Activated B cell treated with CpG ODN at 0.5 μM for 24 hours (primary cell): ENCODE results near the gene LPP. TPM values are rescaled to one million over a fixed set of nuclear protein-coding genes. Genes with fewer than 3 reads are reported as not detected.
A peak's percentile ranks its signal among the peaks of the same experiment; 100 is the strongest.

ENCODE experiments used
- ATAC-seq: fragments of 200-7000 bp; cut with Tn5 transposase; one replicate; pipeline ENCODE4 v1.10.0; 2021; ENCODE audit warnings: low read depth, mild to moderate bottlenecking, moderate library complexity
- CTCF ChIA-PET: fragments of 350-600 bp; sonication (Branson Sonifier 250); formaldehyde crosslinking; loops from one replicate; lab custom pipeline; 2021; ENCODE audit warnings: antibody characterized with exemption; lab: Charles Lee
- POLR2A ChIA-PET: fragments of 350-600 bp; sonication (Branson Sonifier 250); formaldehyde crosslinking; loops from one replicate; lab custom pipeline; 2021; ENCODE audit warnings: antibody characterized with exemption; lab: Charles Lee
- DNase-seq: peaks from one replicate; pipeline ENCODE4 v3.0.0; 2022
- H3K27ac Mint-ChIP-seq: one replicate; pipeline ENCODE4 v1.8.0; 2020; ENCODE audit warnings: mixed read lengths
- H3K27me3 Mint-ChIP-seq: one replicate; pipeline ENCODE4 v1.8.0; 2021; ENCODE audit warnings: mixed read lengths
- H3K36me3 Mint-ChIP-seq: one replicate; pipeline ENCODE4 v1.8.0; 2021; ENCODE audit warnings: low read depth, mixed read lengths
- H3K4me1 Mint-ChIP-seq: one replicate; pipeline ENCODE4 v1.8.0; 2021; ENCODE audit warnings: mixed read lengths
- H3K4me3 Mint-ChIP-seq: one replicate; pipeline ENCODE4 v1.8.0; 2020; ENCODE audit warnings: mild to moderate bottlenecking, mixed read lengths
- H3K9me3 Mint-ChIP-seq: one replicate; pipeline ENCODE4 v1.8.0; 2020; ENCODE audit warnings: mixed read lengths
- intact Hi-C: fragments of 100-400 bp; cut with micrococcal nuclease; formaldehyde crosslinking; loops from one replicate; pipeline ENCODE4 v1.15.1; 2024
- total RNA-seq: library from RNA; stranded (reverse); gene quantifications from 2 replicates; pipeline ENCODE4 v1.2.3, GENCODE V29; 2022
- TF ChIP-seq, protein P1 (sequence below): fragments of 200-600 bp; IDR thresholded peaks from one replicate; pipeline ENCODE4 v1.8.0; 2022; ENCODE audit warnings: antibody characterized with exemption, mild to moderate bottlenecking

The LPP gene
- total RNA-seq, 1 donor from 2014 or later, result 60.1 TPM

- Mint-ChIP-seq H3K4me1 (peaks cover 22% of the 10 kb centered on the region), H3K36me3 (peaks cover 15% of the 10 kb centered on the region), H3K27ac (no peak overlapping the region), H3K4me3 (no peak overlapping the region), H3K27me3 (no peaks in the 10 kb centered on the region), H3K9me3 (no peaks in the 10 kb centered on the region)
- intact Hi-C loops, result no loop called here
- DNase-seq, result no peak
- ChIA-PET POLR2A (interaction anchor here (0.6 kb wide), 1 partner anchor 58 kb away, joined by 7 read pairs; no protein-coding TSS in a partner anchor), CTCF (interaction anchor here (1.3 to 1.5 kb wide), 2 partner anchors 461 to 746 kb away, joined by 3 to 4 read pairs; no protein-coding TSS in a partner anchor)
- TF ChIP-seq, protein P1, sequence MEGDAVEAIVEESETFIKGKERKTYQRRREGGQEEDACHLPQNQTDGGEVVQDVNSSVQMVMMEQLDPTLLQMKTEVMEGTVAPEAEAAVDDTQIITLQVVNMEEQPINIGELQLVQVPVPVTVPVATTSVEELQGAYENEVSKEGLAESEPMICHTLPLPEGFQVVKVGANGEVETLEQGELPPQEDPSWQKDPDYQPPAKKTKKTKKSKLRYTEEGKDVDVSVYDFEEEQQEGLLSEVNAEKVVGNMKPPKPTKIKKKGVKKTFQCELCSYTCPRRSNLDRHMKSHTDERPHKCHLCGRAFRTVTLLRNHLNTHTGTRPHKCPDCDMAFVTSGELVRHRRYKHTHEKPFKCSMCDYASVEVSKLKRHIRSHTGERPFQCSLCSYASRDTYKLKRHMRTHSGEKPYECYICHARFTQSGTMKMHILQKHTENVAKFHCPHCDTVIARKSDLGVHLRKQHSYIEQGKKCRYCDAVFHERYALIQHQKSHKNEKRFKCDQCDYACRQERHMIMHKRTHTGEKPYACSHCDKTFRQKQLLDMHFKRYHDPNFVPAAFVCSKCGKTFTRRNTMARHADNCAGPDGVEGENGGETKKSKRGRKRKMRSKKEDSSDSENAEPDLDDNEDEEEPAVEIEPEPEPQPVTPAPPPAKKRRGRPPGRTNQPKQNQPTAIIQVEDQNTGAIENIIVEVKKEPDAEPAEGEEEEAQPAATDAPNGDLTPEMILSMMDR, result no peak
- ATAC-seq, result no peak
Measured at GRCh38 chr3:188208516-188208981, 54.6 kb downstream of the LPP start.

DNA sequence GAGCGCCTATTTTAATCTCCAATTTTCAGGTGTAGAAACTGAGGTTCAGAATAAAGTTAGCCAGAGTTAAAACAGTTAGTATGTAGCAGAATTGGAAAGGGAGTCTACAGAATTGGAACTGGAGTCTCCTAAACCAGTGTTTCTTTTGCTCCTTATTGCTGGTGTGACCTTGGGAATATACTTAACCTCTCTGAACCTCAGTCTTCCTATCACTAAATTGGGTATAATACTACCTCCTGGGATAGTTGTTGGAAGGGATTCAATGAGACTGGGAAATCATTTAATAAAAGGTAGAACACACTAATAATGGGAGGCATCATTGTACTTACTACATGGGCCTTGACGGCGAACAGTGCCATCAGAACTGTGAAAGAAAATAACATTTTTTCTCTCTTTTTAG, 55.1 kb downstream of the LPP start:
- TF ChIP-seq, protein P1, result no peak
- no peak for DNase-seq
- H3K4me3 Mint-ChIP-seq, result no peak overlapping the region
- H3K9me3 Mint-ChIP-seq, result no peaks in the 10 kb centered on the region
- H3K4me1 Mint-ChIP-seq, result peaks cover 27% of the 10 kb centered on the region
- no peak overlapping the region for H3K27ac Mint-ChIP-seq
- no peaks in the 10 kb centered on the region for H3K27me3 Mint-ChIP-seq
- intact Hi-C loops, result no loop called here
- ChIA-PET CTCF (interaction anchor here (0.7 to 1.5 kb wide), 3 partner anchors 461 to 746 kb away, joined by 3 to 4 read pairs (median 3); partner anchors contain the start of gene BCL6), POLR2A (no interaction called here)
- ATAC-seq, result no peak
- H3K36me3 Mint-ChIP-seq, result peaks cover 16% of the 10 kb centered on the region

GRCh38 chr3:188209740-188210139, 55.8 kb downstream of the LPP start:
- H3K36me3 Mint-ChIP-seq, result peaks cover 16% of the 10 kb centered on the region
- ChIA-PET CTCF (interaction anchor here (0.7 kb wide), 1 partner anchor 464 kb away, joined by 3 read pairs; the partner anchor contains the start of gene BCL6), POLR2A (interaction anchor here (1.7 kb wide), 1 partner anchor 75 kb away, joined by 3 read pairs; no protein-coding TSS in a partner anchor)
- intact Hi-C loops, result loop anchor here (5.0 to 10.0 kb wide), 2 partner anchors 78 to 745 kb away; no protein-coding TSS in a partner anchor
- ATAC-seq (no peak), DNase-seq (no peak)
- H3K4me3 Mint-ChIP-seq, result no peak overlapping the region
- H3K27ac Mint-ChIP-seq, result no peak overlapping the region
- peaks cover 34% of the 10 kb centered on the region for H3K4me1 Mint-ChIP-seq
- TF ChIP-seq, protein P1, result no peak
- H3K27me3 Mint-ChIP-seq, result no peaks in the 10 kb centered on the region
- H3K9me3 Mint-ChIP-seq, result no peaks in the 10 kb centered on the region

- Mint-ChIP-seq H3K9me3 (no peaks in the 10 kb centered on the region), H3K4me1 (peaks cover 40% of the 10 kb centered on the region), H3K27me3 (no peaks in the 10 kb centered on the region), H3K27ac (peak overlapping the region; percentile 24), H3K36me3 (peaks cover 13% of the 10 kb centered on the region), H3K4me3 (no peak overlapping the region)
- DNase-seq, result no peak
- POLR2A ChIA-PET, result interaction anchor here (1.7 kb wide), 1 partner anchor 73 kb away, joined by 3 read pairs; no protein-coding TSS in a partner anchor
- CTCF ChIA-PET, result interaction anchor here (1.7 kb wide), 1 partner anchor 148 kb away, joined by 3 read pairs; no protein-coding TSS in a partner anchor
- intact Hi-C loops, result loop anchor here (5.0 to 10.0 kb wide), 2 partner anchors 76 to 743 kb away; no protein-coding TSS in a partner anchor
- TF ChIP-seq, protein P1, result no peak
- ATAC-seq, result no peak
Measured at GRCh38 chr3:188211476-188211875, 57.5 kb downstream of the LPP start.

DNA sequence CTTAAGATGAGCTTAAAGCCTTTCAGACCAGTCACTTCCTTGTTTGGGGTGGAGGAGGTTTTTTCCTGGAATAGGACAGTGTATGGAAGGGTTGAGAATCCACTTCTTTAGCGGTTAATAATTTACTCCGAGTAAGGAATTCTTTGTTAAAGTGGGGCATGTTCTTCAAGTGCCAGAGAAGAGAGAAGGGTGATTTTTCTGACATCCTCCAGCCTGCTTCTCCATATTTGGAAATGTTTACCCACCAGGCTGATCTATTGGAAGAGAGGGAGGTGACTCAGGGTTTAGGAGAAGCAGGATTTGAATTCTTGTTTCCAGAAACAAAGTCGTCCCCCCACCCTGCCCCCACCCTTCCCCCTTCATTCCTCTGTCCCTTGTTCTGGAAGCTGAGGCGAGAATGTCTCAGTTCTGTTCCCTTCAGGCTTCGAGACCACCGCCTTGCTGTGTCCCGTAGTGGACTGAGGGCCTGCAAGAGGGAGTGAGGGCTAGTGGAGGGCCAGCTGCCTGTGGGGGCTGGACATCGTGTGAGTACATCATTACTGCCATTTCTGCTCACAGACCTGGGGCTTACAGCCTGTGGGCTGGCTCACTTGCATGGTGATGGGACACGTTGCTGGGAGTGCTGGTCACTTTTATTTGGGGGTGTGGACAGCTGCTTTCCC, 58.5 kb downstream of the LPP start:
- CTCF ChIA-PET, result interaction anchor here (1.2 to 1.7 kb wide), 2 partner anchors 147 to 743 kb away, joined by 3 to 5 read pairs; no protein-coding TSS in a partner anchor

More for the DNA sequence above, 58.5 kb downstream of the LPP start:
- Mint-ChIP-seq H3K36me3 (peaks cover 13% of the 10 kb centered on the region), H3K27ac (peak overlapping the region; percentile 88), H3K4me1 (peaks cover 43% of the 10 kb centered on the region), H3K27me3 (no peaks in the 10 kb centered on the region), H3K9me3 (no peaks in the 10 kb centered on the region), H3K4me3 (no peak overlapping the region)
- ATAC-seq (no peak), DNase-seq (no peak)
- POLR2A ChIA-PET, result no interaction called here
- TF ChIP-seq, protein P1, result no peak
- intact Hi-C loops, result loop anchor here (5.0 to 10.0 kb wide), 2 partner anchors 75 to 742 kb away; no protein-coding TSS in a partner anchor
